ENCODE data around the gene NDUFAF2. TPM values are rescaled to one million over a fixed set of nuclear protein-coding genes. Genes with fewer than 3 reads are reported as not detected.
"Not testable (repeated sequence)": the region's sequence is repeated elsewhere in the genome, so short reads cannot be mapped to it uniquely, and the experiment has no call there.

NDUFAF2 gene
- total RNA-seq, 1 donor from 2014 or later: 38.0 TPM

GRCh38 chr5:61001647-61002046 lies 56.6 kb downstream of the NDUFAF2 start:
- intact Hi-C loops (cut with micrococcal nuclease): no loop called here
- DNase-seq: no peak
- H3K27me3 Mint-ChIP-seq: no peaks in the 10 kb centered on the region
- H3K4me3 Mint-ChIP-seq: no peak overlapping the region
- H3K4me1 Mint-ChIP-seq: no peaks in the 10 kb centered on the region
- H3K36me3 Mint-ChIP-seq (ENCODE audit: low read depth): no peaks in the 10 kb centered on the region
- no peaks in the 10 kb centered on the region for H3K9me3 Mint-ChIP-seq
- no peak overlapping the region for H3K27ac Mint-ChIP-seq

GRCh38 chr5:61002611-61003355 lies 57.8 kb downstream of the NDUFAF2 start:
- DNase-seq: no peak
- Mint-ChIP-seq H3K36me3 (ENCODE audit: low read depth) (no peaks in the 10 kb centered on the region), H3K4me3 (no peak overlapping the region), H3K9me3 (no peaks in the 10 kb centered on the region), H3K27ac (no peak overlapping the region), H3K4me1 (no peaks in the 10 kb centered on the region), H3K27me3 (no peaks in the 10 kb centered on the region)
- intact Hi-C loops (cut with micrococcal nuclease): no loop called here

GRCh38 chr5:61004448-61004847 lies 59.4 kb downstream of the NDUFAF2 start:
- Mint-ChIP-seq H3K9me3 (no peaks in the 10 kb centered on the region), H3K4me1 (no peaks in the 10 kb centered on the region), H3K27me3 (no peaks in the 10 kb centered on the region), H3K4me3 (no peak overlapping the region), H3K27ac (no peak overlapping the region), H3K36me3 (ENCODE audit: low read depth) (no peaks in the 10 kb centered on the region)
- intact Hi-C loops (cut with micrococcal nuclease): no loop called here
- no peak for DNase-seq

GRCh38 chr5:61009907-61010306 lies 64.9 kb downstream of the NDUFAF2 start:
- Mint-ChIP-seq H3K27me3 (no peaks in the 10 kb centered on the region), H3K4me3 (no peak overlapping the region), H3K27ac (no peak overlapping the region)

GRCh38 chr5:61010467-61011454 lies 65.8 kb downstream of the NDUFAF2 start:
- H3K27ac Mint-ChIP-seq: no peak overlapping the region
- no peaks in the 10 kb centered on the region for H3K27me3 Mint-ChIP-seq
- intact Hi-C loops (cut with micrococcal nuclease): no loop called here

More at GRCh38 chr5:61009907-61010306, 64.9 kb downstream of the NDUFAF2 start:
- H3K4me1 Mint-ChIP-seq: no peaks in the 10 kb centered on the region
- no peak for DNase-seq
- intact Hi-C loops (cut with micrococcal nuclease): no loop called here
- H3K36me3 Mint-ChIP-seq (ENCODE audit: low read depth): no peaks in the 10 kb centered on the region
- no peaks in the 10 kb centered on the region for H3K9me3 Mint-ChIP-seq

GRCh38 chr5:61018062-61018461 lies 73.1 kb downstream of the NDUFAF2 start:
- Mint-ChIP-seq H3K9me3 (no peaks in the 10 kb centered on the region), H3K27ac (no peak overlapping the region), H3K27me3 (no peaks in the 10 kb centered on the region), H3K4me1 (no peaks in the 10 kb centered on the region), H3K4me3 (no peak overlapping the region), H3K36me3 (ENCODE audit: low read depth) (no peaks in the 10 kb centered on the region)
- intact Hi-C loops (cut with micrococcal nuclease): no loop called here
- DNase-seq: no peak

More at GRCh38 chr5:61010467-61011454, 65.8 kb downstream of the NDUFAF2 start:
- no peaks in the 10 kb centered on the region for H3K9me3 Mint-ChIP-seq
- H3K4me3 Mint-ChIP-seq: no peak overlapping the region
- no peaks in the 10 kb centered on the region for H3K4me1 Mint-ChIP-seq
- no peak for DNase-seq
- no peaks in the 10 kb centered on the region for H3K36me3 Mint-ChIP-seq (ENCODE audit: low read depth)

- Mint-ChIP-seq H3K36me3 (ENCODE audit: low read depth) (no peaks in the 10 kb centered on the region), H3K9me3 (no peaks in the 10 kb centered on the region), H3K4me1 (no peaks in the 10 kb centered on the region), H3K27me3 (no peaks in the 10 kb centered on the region), H3K4me3 (no peak overlapping the region), H3K27ac (no peak overlapping the region)
- no peak for DNase-seq
- intact Hi-C loops (cut with micrococcal nuclease): no loop called here
Observed at GRCh38 chr5:61019642-61020041, 74.6 kb downstream of the NDUFAF2 start.

GRCh38 chr5:61020415-61020814 lies 75.4 kb downstream of the NDUFAF2 start:
- H3K36me3 Mint-ChIP-seq (ENCODE audit: low read depth): no peaks in the 10 kb centered on the region
- intact Hi-C loops (cut with micrococcal nuclease): no loop called here
- no peak overlapping the region for H3K4me3 Mint-ChIP-seq
- no peak overlapping the region for H3K27ac Mint-ChIP-seq
- no peaks in the 10 kb centered on the region for H3K4me1 Mint-ChIP-seq
- H3K9me3 Mint-ChIP-seq: no peaks in the 10 kb centered on the region
- no peaks in the 10 kb centered on the region for H3K27me3 Mint-ChIP-seq
- DNase-seq: no peak

- intact Hi-C loops (cut with micrococcal nuclease): no loop called here
- no peaks in the 10 kb centered on the region for H3K4me1 Mint-ChIP-seq
- H3K4me3 Mint-ChIP-seq: no peak overlapping the region
- no peak for DNase-seq
- no peak overlapping the region for H3K27ac Mint-ChIP-seq
- H3K36me3 Mint-ChIP-seq (ENCODE audit: low read depth): no peaks in the 10 kb centered on the region
- no peaks in the 10 kb centered on the region for H3K9me3 Mint-ChIP-seq
- no peaks in the 10 kb centered on the region for H3K27me3 Mint-ChIP-seq
Observed at GRCh38 chr5:61023131-61023530, 78.1 kb downstream of the NDUFAF2 start.

GRCh38 chr5:61026004-61026403 lies 81.0 kb downstream of the NDUFAF2 start:
- Mint-ChIP-seq H3K9me3 (no peaks in the 10 kb centered on the region), H3K4me3 (no peak overlapping the region), H3K27ac (no peak overlapping the region), H3K36me3 (ENCODE audit: low read depth) (no peaks in the 10 kb centered on the region), H3K4me1 (no peaks in the 10 kb centered on the region), H3K27me3 (no peaks in the 10 kb centered on the region)
- intact Hi-C loops (cut with micrococcal nuclease): no loop called here
- DNase-seq: no peak

GRCh38 chr5:61028382-61028781 lies 83.4 kb downstream of the NDUFAF2 start:
- H3K9me3 Mint-ChIP-seq: peaks cover 6% of the 10 kb centered on the region
- H3K4me1 Mint-ChIP-seq: no peaks in the 10 kb centered on the region
- no peak overlapping the region for H3K4me3 Mint-ChIP-seq
- no peaks in the 10 kb centered on the region for H3K36me3 Mint-ChIP-seq (ENCODE audit: low read depth)
- H3K27me3 Mint-ChIP-seq: no peaks in the 10 kb centered on the region
- no peak overlapping the region for H3K27ac Mint-ChIP-seq
- intact Hi-C loops (cut with micrococcal nuclease): no loop called here
- no peak for DNase-seq

GRCh38 chr5:61029456-61030162 lies 84.6 kb downstream of the NDUFAF2 start:
- Mint-ChIP-seq H3K36me3 (ENCODE audit: low read depth) (no peaks in the 10 kb centered on the region), H3K4me1 (peaks cover 2% of the 10 kb centered on the region), H3K27ac (no peak overlapping the region), H3K27me3 (no peaks in the 10 kb centered on the region), H3K9me3 (peaks cover 6% of the 10 kb centered on the region), H3K4me3 (no peak overlapping the region)
- no peak for DNase-seq
- intact Hi-C loops (cut with micrococcal nuclease): no loop called here

- no peak for DNase-seq
Observed at GRCh38 chr5:61030163-61030482, 85.1 kb downstream of the NDUFAF2 start.

GRCh38 chr5:61031301-61031700 lies 86.3 kb downstream of the NDUFAF2 start:
- H3K4me3 Mint-ChIP-seq; DNase-seq; intact Hi-C loops (cut with micrococcal nuclease); H3K27ac Mint-ChIP-seq; H3K36me3 Mint-ChIP-seq (ENCODE audit: low read depth); H3K9me3 Mint-ChIP-seq; H3K4me1 Mint-ChIP-seq; H3K27me3 Mint-ChIP-seq: not testable (repeated sequence)

More at GRCh38 chr5:61030163-61030482, 85.1 kb downstream of the NDUFAF2 start:
- H3K4me3 Mint-ChIP-seq: no peak overlapping the region
- no peaks in the 10 kb centered on the region for H3K36me3 Mint-ChIP-seq (ENCODE audit: low read depth)
- no peak overlapping the region for H3K27ac Mint-ChIP-seq
- H3K27me3 Mint-ChIP-seq: no peaks in the 10 kb centered on the region
- H3K4me1 Mint-ChIP-seq: peaks cover 2% of the 10 kb centered on the region
- intact Hi-C loops (cut with micrococcal nuclease): no loop called here
- peaks cover 6% of the 10 kb centered on the region for H3K9me3 Mint-ChIP-seq
